HG03565 (cell line): Measurements from ENCODE around the gene RFFL.
A peak's percentile ranks its signal among the peaks of the same experiment; 100 is the strongest.
"Not testable (repeated sequence)": the region's sequence is repeated elsewhere in the genome, so short reads cannot be mapped to it uniquely, and the experiment has no call there.

ENCODE experiments used
- ATAC-seq: cut with Tn5 transposase; IDR thresholded peaks from one replicate; pipeline ENCODE4 v1.9.1; 2021; ENCODE audit warnings: mild to moderate bottlenecking, moderate library complexity; ENCODE audit not compliant: unreplicated experiment

RFFL gene

GRCh38 chr17:35010093-35010492 is 53.4 kb downstream of the RFFL start:
- ATAC-seq = no peak

- no peak for ATAC-seq
Measured at GRCh38 chr17:35006961-35007360, 56.5 kb downstream of the RFFL start.

GRCh38 chr17:35006345-35006744 is 57.2 kb downstream of the RFFL start:
- ATAC-seq = no peak

- ATAC-seq = no peak
Measured at GRCh38 chr17:35003778-35004177, 59.7 kb downstream of the RFFL start.

GRCh38 chr17:35002876-35003551 is 60.5 kb downstream of the RFFL start:
- ATAC-seq = no peak

GRCh38 chr17:35001549-35001948 is 62.0 kb downstream of the RFFL start:
- ATAC-seq = no peak

GRCh38 chr17:35000965-35001364 is 62.5 kb downstream of the RFFL start:
- ATAC-seq = not testable (repeated sequence)

- no peak for ATAC-seq
Measured at GRCh38 chr17:34999456-34999855, 64.1 kb downstream of the RFFL start.

GRCh38 chr17:34998205-34998604 is 65.3 kb downstream of the RFFL start:
- ATAC-seq = no peak

GRCh38 chr17:34997355-34997862 is 66.1 kb downstream of the RFFL start:
- ATAC-seq = no peak

- ATAC-seq = no peak
Measured at GRCh38 chr17:34996422-34997285, 66.9 kb downstream of the RFFL start.

- no peak for ATAC-seq
Measured at GRCh38 chr17:34993031-34993430, 70.5 kb downstream of the RFFL start.

- no peak for ATAC-seq
Measured at GRCh38 chr17:34991606-34992005, 71.9 kb downstream of the RFFL start.

- ATAC-seq = no peak
Measured at GRCh38 chr17:34990921-34991365, 72.6 kb downstream of the RFFL start.

- no peak for ATAC-seq
Measured at GRCh38 chr17:34989473-34989872, 74.0 kb downstream of the RFFL start.

GRCh38 chr17:34988644-34989043 is 74.9 kb downstream of the RFFL start:
- no peak for ATAC-seq

- no peak for ATAC-seq
Measured at GRCh38 chr17:34987232-34987631, 76.3 kb downstream of the RFFL start.

- ATAC-seq = no peak
Measured at GRCh38 chr17:34981538-34982241, 81.8 kb downstream of the RFFL start.

GRCh38 chr17:34980681-34981537 is 82.6 kb downstream of the RFFL start:
- peak; percentile 66 for ATAC-seq

GRCh38 chr17:34980353-34980680 is 83.2 kb downstream of the RFFL start, which contains the start of gene LIG3:
LIG3 (plus strand) TSS chr17:34980512; CDS start chr17:34983006, 2,494 bp downstream.
- peak; percentile 73 for ATAC-seq
